ENCODE results near the gene PDCD10. TPM values are rescaled to one million over a fixed set of nuclear protein-coding genes. Genes with fewer than 3 reads are reported as not detected.

Gene PDCD10
- total RNA-seq, 4 donors from 2014 or later, result 58.3 to 90.1 (median 65.1) TPM

DNA sequence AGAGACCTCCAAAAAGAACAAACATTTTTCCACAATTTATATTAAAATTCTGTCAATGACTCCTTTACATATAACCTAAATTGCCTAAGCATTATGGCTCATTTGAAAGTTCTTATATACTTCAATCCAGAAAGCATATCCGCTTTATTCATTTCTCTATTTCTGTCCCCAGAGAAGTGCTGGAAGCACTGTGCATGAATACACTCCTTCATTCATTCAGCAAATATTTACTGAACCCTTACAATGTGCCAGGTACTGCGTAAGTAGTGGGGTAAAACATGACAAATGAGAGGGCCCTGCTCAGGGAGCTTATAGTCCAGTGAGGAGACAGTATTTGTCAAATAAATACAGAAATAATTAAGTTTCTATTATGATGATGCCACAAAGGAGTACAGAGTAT, 3.3 kb downstream of the PDCD10 start:
- TF ChIP-seq, protein P1, sequence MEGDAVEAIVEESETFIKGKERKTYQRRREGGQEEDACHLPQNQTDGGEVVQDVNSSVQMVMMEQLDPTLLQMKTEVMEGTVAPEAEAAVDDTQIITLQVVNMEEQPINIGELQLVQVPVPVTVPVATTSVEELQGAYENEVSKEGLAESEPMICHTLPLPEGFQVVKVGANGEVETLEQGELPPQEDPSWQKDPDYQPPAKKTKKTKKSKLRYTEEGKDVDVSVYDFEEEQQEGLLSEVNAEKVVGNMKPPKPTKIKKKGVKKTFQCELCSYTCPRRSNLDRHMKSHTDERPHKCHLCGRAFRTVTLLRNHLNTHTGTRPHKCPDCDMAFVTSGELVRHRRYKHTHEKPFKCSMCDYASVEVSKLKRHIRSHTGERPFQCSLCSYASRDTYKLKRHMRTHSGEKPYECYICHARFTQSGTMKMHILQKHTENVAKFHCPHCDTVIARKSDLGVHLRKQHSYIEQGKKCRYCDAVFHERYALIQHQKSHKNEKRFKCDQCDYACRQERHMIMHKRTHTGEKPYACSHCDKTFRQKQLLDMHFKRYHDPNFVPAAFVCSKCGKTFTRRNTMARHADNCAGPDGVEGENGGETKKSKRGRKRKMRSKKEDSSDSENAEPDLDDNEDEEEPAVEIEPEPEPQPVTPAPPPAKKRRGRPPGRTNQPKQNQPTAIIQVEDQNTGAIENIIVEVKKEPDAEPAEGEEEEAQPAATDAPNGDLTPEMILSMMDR (IDR thresholded peaks at IDR 0.05), result no peak
- TF ChIP-seq POLR2A (IDR thresholded peaks at IDR 0.05; ENCODE audit: low read depth) (no peak), EP300 (IDR thresholded peaks at IDR 0.05) (no peak), POLR2AphosphoS5 (IDR thresholded peaks at IDR 0.05) (no peak)
- no peak for DNase-seq (ENCODE audit: extremely low spot score)
- Histone ChIP-seq H3K4me1 (peaks cover 39 to 69% (median 47%) of the 10 kb centered on the region in 4 donors), H3K9me3 (no peaks in the 10 kb centered on the region), H3K36me3 (no peaks in the 10 kb centered on the region), H3K27me3 (no peaks in the 10 kb centered on the region), H3K4me3 (no peak overlapping the region), H3K27ac (replicated peaks in 1 of 4) (no peak overlapping the region)
- intact Hi-C loops (cut with DNase I), result loop anchor here (5.0 kb wide), 1 partner anchor 151 kb away; no protein-coding TSS in a partner anchor
- WGBS, result 97% methylated on average over 2 of the region's 2 CpGs

DNA sequence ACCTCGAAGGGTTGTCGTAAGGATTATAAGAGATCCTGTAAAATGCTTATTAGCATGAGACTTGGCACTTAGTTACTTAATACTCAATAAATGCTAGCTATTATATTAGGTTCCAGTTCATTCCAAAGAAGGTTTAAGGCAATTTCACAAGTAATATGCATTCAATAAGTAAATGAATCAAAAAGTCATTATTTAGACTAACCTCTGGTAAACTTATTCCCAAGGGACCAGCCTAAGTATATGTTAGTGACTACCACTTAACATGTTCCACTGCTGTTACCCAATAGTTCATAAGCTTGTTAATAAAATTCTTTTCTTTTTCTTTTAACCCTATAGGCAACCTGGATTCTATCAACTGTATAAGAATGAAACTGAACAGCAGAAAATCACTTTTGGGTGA, 5.1 kb downstream of the PDCD10 start:
- no peaks in the 10 kb centered on the region for H3K9me3 ChIP-seq
- intact Hi-C loops (cut with DNase I), result no loop called here
- H3K4me3 ChIP-seq, result no peak overlapping the region
- H3K36me3 ChIP-seq, result no peaks in the 10 kb centered on the region
- 97% methylated on average over 2 of the region's 2 CpGs for WGBS
- peaks cover 34 to 61% (median 40%) of the 10 kb centered on the region in 4 donors for H3K4me1 ChIP-seq
- TF ChIP-seq, protein P1 (IDR thresholded peaks at IDR 0.05), result no peak
- TF ChIP-seq POLR2AphosphoS5 (IDR thresholded peaks at IDR 0.05) (no peak), EP300 (IDR thresholded peaks at IDR 0.05) (no peak), POLR2A (IDR thresholded peaks at IDR 0.05; ENCODE audit: low read depth) (no peak)
- no peaks in the 10 kb centered on the region for H3K27me3 ChIP-seq
- no peak for DNase-seq (ENCODE audit: extremely low spot score)
- no peak overlapping the region for H3K27ac ChIP-seq (replicated peaks in 1 of 4)

DNA sequence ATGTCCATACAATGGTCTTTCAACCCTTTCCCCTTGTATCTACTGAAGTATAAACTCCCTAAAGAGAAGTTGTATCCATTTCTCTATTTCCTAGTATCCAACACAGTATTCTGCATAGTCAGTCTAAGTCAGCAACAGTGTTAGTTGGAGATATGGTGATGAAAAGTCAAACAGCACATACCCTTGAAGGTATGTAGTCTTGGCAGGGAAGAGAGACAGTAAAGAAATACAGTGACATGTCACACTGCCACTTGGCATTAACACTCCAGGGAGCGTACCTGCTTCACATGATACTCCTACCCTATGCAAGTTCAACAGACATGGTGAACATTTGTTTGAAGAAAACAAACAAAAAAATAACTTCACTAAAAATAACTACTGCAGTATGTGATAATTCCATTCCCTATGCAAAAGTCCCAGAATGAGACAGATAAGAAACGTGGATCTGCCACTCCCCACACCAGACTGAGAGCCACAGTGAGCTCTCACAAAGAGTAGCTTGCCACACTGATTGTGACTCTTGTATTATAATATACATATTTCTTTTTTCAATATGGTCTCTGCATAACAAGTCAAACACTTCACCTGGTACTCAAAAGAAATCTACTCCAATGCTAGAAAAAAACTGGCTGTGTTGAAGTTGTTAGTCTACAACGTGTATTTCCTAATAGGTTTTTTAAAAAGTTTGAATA, 5.9 kb downstream of the PDCD10 start:
- no peak for DNase-seq (ENCODE audit: extremely low spot score)
- Histone ChIP-seq H3K27me3 (no peaks in the 10 kb centered on the region), H3K27ac (replicated peaks in 1 of 4) (no peak overlapping the region), H3K4me1 (peaks cover 34 to 63% (median 38%) of the 10 kb centered on the region in 4 donors), H3K9me3 (no peaks in the 10 kb centered on the region), H3K36me3 (no peaks in the 10 kb centered on the region), H3K4me3 (no peak overlapping the region)
- 79% methylated on average over 3 of the region's 3 CpGs for WGBS
- TF ChIP-seq EP300 (IDR thresholded peaks at IDR 0.05), result no peak
- TF ChIP-seq POLR2A (IDR thresholded peaks at IDR 0.05; ENCODE audit: low read depth), result no peak
- TF ChIP-seq, protein P1 (IDR thresholded peaks at IDR 0.05), result no peak
- no peak for TF ChIP-seq POLR2AphosphoS5 (IDR thresholded peaks at IDR 0.05)
- intact Hi-C loops (cut with DNase I), result no loop called here

DNA sequence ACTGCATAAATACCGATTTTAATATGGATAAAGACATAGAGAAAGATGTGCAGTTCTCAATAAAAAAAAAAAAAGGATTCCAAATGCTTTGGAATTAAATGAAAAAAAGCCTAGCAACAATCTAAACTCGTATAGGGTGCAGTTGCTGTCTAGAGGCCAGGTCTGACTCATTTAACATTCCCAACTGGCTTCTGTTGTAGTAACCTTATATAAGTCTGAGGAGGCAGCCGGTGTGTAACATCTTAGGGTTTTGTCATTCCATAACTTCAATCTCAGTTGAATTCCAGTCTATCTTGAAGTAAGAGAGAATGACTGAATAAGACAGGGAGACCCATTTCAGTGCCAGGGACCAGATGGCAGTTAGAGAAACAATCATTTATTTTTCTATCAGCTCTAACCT, 6.5 kb downstream of the PDCD10 start:
- Histone ChIP-seq H3K4me3 (no peak overlapping the region), H3K4me1 (peaks cover 29 to 63% (median 33%) of the 10 kb centered on the region in 4 donors), H3K27me3 (no peaks in the 10 kb centered on the region), H3K27ac (replicated peaks in 1 of 4) (no peak overlapping the region), H3K9me3 (no peaks in the 10 kb centered on the region), H3K36me3 (no peaks in the 10 kb centered on the region)
- WGBS, result 53% methylated on average over 3 of the region's 3 CpGs
- no peak for DNase-seq (ENCODE audit: extremely low spot score)
- intact Hi-C loops (cut with DNase I), result no loop called here
- TF ChIP-seq, protein P1 (IDR thresholded peaks at IDR 0.05), result no peak
- no peak for TF ChIP-seq EP300 (IDR thresholded peaks at IDR 0.05)
- TF ChIP-seq POLR2AphosphoS5 (IDR thresholded peaks at IDR 0.05), result no peak
- no peak for TF ChIP-seq POLR2A (IDR thresholded peaks at IDR 0.05; ENCODE audit: low read depth)
